Measurements from ENCODE around the gene CHAC1. TPM values are rescaled to one million over a fixed set of nuclear protein-coding genes. Genes with fewer than 3 reads are reported as not detected.
A peak's percentile ranks its signal among the peaks of the same experiment; 100 is the strongest.

CHAC1 gene
- total and polyA plus RNA-seq, 4 donors = 0.17 to 11.9 (median 11.6) TPM

DNA sequence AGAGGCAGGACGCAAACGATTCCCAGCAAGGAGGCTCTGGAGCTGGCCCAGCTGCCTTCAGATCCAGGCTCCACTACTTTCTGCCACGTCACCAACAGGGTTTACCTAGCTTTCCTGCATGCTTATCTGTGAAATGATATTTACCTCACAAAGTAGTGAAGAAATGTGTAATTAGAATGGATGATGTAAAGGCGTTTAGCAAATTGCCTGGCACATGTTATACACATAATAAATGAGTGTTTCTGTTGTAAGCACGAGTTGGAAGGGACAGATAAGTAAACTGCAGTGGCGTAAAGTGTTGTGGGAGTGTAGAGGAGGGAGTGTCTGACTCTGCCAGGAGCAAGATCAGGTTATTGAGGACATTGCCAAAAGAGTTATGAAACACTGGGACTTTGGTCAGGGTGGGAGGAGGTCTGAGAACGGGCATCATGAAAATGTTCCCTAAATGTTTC is 3.5 kb upstream of the CHAC1 start:
- H3K9ac ChIP-seq (ENCODE audit: insufficient read depth in 1 of 2, low read length in 2 of 2) = no peak overlapping the region
- ATAC-seq (ENCODE audit: insufficient read depth, low FRiP score) = no peak
- DNase-seq = no peak

GRCh38 chr15:40951764-40952163 is 1.5 kb upstream of the CHAC1 start:
- DNase-seq = no peak
- no peak for ATAC-seq (ENCODE audit: insufficient read depth, low FRiP score)
- Histone ChIP-seq H3K36me3 (ENCODE audit: control insufficient read depth in 4 of 4, insufficient read depth in 4 of 4, low read length in 4 of 4) (peaks cover 0 to 2% (median 0%) of the 10 kb centered on the region in 4 donors), H3K4me1 (ENCODE audit: control insufficient read depth in 5 of 5, insufficient read depth in 5 of 5, low read length in 5 of 5) (peaks cover 0 to 18% (median 0%) of the 10 kb centered on the region in 5 donors), H3K9ac (ENCODE audit: insufficient read depth in 1 of 2, low read length in 2 of 2) (no peak overlapping the region), H3K4me3 (no peak overlapping the region), H3K27ac (ENCODE audit: low read depth in 1 of 2, low read length in 1 of 2) (no peak overlapping the region), H3K9me3 (ENCODE audit: control insufficient read depth in 4 of 4, insufficient read depth in 3 of 4, low read length in 3 of 4) (no peaks in the 10 kb centered on the region), H3K27me3 (ENCODE audit: control insufficient read depth in 3 of 3, insufficient read depth in 3 of 3, low read length in 2 of 3) (no peaks in the 10 kb centered on the region)
- 94 to 97% methylated on average over 4 of the region's 4 CpGs for WGBS, 2 donors
- TF ChIP-seq, protein P1, sequence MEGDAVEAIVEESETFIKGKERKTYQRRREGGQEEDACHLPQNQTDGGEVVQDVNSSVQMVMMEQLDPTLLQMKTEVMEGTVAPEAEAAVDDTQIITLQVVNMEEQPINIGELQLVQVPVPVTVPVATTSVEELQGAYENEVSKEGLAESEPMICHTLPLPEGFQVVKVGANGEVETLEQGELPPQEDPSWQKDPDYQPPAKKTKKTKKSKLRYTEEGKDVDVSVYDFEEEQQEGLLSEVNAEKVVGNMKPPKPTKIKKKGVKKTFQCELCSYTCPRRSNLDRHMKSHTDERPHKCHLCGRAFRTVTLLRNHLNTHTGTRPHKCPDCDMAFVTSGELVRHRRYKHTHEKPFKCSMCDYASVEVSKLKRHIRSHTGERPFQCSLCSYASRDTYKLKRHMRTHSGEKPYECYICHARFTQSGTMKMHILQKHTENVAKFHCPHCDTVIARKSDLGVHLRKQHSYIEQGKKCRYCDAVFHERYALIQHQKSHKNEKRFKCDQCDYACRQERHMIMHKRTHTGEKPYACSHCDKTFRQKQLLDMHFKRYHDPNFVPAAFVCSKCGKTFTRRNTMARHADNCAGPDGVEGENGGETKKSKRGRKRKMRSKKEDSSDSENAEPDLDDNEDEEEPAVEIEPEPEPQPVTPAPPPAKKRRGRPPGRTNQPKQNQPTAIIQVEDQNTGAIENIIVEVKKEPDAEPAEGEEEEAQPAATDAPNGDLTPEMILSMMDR (IDR thresholded peaks at IDR 0.05; ENCODE audit: control extremely low read depth, extremely low read depth) = no peak

More for the DNA sequence above, 3.5 kb upstream of the CHAC1 start:
- Histone ChIP-seq H3K4me1 (ENCODE audit: control insufficient read depth in 5 of 5, insufficient read depth in 5 of 5, low read length in 5 of 5) (peaks cover 0 to 10% (median 0%) of the 10 kb centered on the region in 5 donors), H3K9me3 (ENCODE audit: control insufficient read depth in 4 of 4, insufficient read depth in 3 of 4, low read length in 3 of 4) (no peaks in the 10 kb centered on the region), H3K27ac (ENCODE audit: low read depth in 1 of 2, low read length in 1 of 2) (peak overlapping the region in 1 of 2 donors; percentile 41), H3K36me3 (ENCODE audit: control insufficient read depth in 4 of 4, insufficient read depth in 4 of 4, low read length in 4 of 4) (no peaks in the 10 kb centered on the region), H3K4me3 (no peak overlapping the region), H3K27me3 (ENCODE audit: control insufficient read depth in 3 of 3, insufficient read depth in 3 of 3, low read length in 2 of 3) (no peaks in the 10 kb centered on the region)
- TF ChIP-seq, protein P1 (IDR thresholded peaks at IDR 0.05; ENCODE audit: control extremely low read depth, extremely low read depth) = no peak
- 54 to 58% methylated on average over 7 of the region's 7 CpGs for WGBS, 2 donors

DNA sequence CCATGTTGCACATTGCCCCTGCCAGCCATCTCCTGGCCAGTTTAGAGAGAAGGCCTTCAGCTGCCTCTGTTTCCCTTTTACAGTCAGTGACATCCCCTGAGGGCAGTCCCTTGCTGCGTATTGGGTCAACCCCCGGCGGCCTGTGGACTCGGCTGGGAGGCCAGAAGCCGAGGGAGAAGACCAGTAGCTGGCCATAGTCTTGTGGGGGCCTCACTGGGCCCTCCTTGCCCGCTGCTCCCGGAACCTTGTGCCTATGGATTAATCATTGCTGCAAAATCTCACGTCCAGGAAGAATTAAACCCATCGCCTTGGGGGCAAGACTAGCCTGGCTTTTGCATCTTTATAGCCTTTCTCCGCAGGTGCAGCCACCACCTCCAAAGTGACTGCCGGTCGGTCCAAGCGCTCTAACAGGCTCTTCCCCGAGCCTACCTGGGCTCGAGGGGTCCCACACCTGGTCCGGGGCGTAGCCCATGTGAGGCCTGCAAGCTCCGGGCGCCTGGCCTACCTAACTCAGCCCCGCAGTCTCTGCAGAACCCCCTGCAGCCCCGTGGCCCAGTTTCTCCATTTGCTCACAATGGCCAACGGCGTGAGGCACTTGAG is 870 bp upstream of the CHAC1 start:
- H3K9me3 ChIP-seq (ENCODE audit: control insufficient read depth in 4 of 4, insufficient read depth in 3 of 4, low read length in 3 of 4) = no peaks in the 10 kb centered on the region
- H3K36me3 ChIP-seq (ENCODE audit: control insufficient read depth in 4 of 4, insufficient read depth in 4 of 4, low read length in 4 of 4) = peaks cover 0 to 2% (median 0%) of the 10 kb centered on the region in 4 donors
- peaks cover 0 to 21% (median 0%) of the 10 kb centered on the region in 5 donors for H3K4me1 ChIP-seq (ENCODE audit: control insufficient read depth in 5 of 5, insufficient read depth in 5 of 5, low read length in 5 of 5)
- 55 to 61% methylated on average over 23 of the region's 23 CpGs for WGBS, 2 donors
- no peak overlapping the region for H3K9ac ChIP-seq (ENCODE audit: insufficient read depth in 1 of 2, low read length in 2 of 2)
- TF ChIP-seq, protein P1 (IDR thresholded peaks at IDR 0.05; ENCODE audit: control extremely low read depth, extremely low read depth) = no peak
- peak overlapping the region; percentile 38 to 93 for H3K27ac ChIP-seq (ENCODE audit: low read depth in 1 of 2, low read length in 1 of 2)
- DNase-seq (no peak), ATAC-seq (ENCODE audit: insufficient read depth, low FRiP score) (no peak)
- no peaks in the 10 kb centered on the region for H3K27me3 ChIP-seq (ENCODE audit: control insufficient read depth in 3 of 3, insufficient read depth in 3 of 3, low read length in 2 of 3)
- peak overlapping the region; percentile 53 for H3K4me3 ChIP-seq
